NCI-H524 (cell line): ENCODE results near the gene MICAL3.
A peak's percentile ranks its signal among the peaks of the same experiment; 100 is the strongest.
"Not testable (repeated sequence)": the region's sequence is repeated elsewhere in the genome, so short reads cannot be mapped to it uniquely, and the experiment has no call there.

Experiments
- DNase-seq, 2 experiments: peaks; one replicate each; lab custom pipeline; 2025; lab: John Stamatoyannopoulos, UW

The MICAL3 gene

DNA sequence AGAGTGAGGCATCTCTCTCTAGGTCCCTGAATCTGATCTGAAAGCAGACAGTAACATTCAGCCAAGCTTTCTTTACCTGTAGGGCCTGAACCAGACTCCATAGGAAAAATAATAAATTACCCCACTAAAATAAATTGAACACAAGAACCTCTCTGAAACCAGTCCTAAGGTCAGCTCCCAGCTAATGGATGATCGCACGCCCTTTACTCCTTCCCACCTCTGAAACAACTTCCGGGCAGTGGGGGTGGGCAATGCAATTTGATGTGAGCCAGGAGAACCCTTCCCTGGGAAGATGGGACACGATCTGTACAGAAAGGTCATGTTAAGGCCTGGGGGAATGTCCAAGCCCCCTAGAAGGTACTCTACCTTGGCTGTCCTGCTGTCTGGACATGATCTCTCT is 71.2 kb downstream of the MICAL3 start:
- DNase-seq = no peak

DNA sequence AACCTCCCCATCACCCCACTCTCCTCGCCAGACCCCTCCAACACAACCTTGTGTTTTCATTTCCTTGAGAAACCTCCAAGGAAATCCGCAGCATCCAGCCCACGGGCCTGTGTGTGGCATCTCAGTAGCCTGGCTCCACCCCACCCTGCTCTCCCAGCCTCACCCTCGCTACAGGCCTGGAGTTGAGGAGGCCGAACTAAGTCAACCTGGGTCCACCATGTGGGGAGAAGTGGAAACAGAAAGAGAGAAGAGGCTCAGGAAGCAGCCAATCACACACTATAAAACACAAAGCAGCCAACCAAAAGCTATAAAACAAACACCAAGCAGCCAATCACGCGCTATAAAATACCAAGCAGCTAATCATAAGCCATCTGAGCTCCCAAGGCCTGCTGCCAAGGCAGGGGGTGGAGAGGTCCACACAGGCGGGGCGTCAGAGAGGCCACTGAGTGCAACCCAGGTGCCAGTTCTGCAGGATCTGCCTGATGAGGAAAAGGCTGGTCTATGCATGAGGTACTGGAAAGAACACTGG is 72.0 kb downstream of the MICAL3 start:
- DNase-seq = peak; percentile 33 to 85

DNA sequence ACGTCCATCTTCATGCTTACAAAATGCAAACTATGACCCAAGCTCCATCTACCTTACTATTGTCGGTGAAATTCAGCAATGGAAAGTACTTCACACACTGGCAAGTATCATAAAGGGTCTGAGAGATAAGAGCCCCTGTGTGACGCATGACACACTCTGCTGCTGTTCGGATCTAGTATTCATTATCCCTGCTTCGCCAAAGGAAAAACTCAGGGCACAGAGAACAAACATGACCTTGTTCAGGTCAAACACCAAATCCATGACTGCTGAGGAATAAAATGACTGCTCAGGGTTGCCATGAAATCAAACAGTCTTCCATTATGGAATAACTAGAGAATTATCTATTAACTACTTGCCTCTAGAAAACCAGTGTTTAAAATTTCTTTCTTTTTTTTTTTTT is 73.0 kb downstream of the MICAL3 start:
- DNase-seq = no peak

DNA sequence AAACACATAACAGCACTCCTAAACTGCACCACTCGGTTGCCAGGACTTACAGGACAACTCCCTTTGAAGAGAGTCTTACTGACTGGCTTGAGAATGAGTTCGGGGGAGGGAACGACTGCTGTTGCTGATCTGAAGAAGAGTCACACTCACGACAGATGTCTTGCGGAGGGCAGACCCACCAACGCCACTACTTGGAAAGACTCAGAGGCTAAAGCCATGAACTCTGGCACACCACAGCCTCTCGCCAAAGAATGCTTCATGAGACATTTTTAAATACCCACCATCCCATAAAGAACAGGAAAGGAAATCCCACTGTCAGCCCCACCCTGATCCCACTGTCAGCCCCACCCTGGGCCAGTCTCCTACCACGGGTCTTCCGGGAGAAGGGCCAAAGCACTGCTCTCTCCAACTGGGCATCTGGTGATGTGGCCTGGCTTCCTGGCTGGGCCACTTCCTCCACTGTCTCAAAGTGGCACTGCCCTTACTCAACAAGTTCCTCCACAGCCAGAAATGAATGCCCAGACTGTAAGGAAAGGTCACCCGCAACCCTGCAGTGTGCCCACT is 73.6 kb downstream of the MICAL3 start:
- DNase-seq = peak; percentile 36 to 76

DNA sequence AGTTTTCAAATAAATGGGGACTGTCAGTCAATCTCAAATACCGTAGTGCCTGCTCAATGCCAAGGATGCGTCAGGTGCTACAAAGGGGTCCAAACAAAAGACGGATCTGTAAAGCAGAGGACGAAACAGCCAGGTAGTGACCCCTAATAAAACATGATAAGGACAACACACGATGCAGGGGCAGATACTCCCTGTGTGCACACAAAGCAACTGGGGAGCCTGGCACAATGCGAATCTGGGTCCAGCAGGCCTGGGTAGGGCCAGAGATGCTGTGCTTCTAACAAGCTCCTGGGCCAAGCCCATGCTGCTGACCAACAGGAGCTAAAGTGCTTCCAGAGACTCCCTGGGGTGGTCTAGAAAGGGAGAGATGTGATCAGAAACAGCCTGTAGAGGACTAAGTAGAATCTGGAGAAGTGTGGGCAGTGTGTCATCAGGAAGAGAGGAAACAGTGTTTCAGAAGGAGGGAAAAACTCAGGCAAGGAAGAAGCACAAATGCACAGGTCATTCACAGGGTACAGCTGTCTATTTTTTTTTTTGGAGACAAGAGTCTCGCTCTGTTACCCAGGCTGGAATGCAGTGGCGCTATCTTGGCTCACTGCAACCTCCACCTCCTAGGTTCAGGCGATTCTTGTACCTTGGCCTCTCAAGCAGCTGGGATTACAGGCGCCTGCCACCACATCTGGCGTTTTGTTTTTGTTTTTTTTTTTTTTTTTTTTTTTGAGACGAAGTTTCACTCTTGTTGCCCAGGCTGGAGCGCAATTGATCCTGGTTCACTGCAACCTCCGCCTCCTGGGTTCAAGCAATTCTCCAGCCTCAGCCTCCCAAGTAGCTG is 74.5 kb downstream of the MICAL3 start:
- DNase-seq = no peak

DNA sequence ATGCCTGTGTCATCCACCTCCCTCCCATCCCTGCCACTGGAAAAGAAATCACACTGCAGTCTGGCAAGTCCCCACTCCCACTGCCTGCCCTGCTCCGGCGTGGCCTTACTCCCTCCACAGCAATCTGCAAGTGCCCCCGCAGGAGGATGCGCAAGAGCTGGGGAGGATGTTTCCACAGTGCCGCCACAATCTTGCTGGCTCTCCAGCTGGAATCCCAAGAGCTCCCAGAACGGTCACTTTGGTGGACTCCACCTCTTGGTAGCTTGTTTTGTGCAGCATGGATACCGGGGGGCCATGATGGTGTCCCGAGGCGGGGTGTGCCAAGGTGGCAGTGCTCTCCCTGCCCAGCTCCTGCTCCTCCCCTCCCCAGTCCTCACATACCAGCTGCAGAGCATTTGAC is 76.3 kb downstream of the MICAL3 start:
- no peak for DNase-seq

DNA sequence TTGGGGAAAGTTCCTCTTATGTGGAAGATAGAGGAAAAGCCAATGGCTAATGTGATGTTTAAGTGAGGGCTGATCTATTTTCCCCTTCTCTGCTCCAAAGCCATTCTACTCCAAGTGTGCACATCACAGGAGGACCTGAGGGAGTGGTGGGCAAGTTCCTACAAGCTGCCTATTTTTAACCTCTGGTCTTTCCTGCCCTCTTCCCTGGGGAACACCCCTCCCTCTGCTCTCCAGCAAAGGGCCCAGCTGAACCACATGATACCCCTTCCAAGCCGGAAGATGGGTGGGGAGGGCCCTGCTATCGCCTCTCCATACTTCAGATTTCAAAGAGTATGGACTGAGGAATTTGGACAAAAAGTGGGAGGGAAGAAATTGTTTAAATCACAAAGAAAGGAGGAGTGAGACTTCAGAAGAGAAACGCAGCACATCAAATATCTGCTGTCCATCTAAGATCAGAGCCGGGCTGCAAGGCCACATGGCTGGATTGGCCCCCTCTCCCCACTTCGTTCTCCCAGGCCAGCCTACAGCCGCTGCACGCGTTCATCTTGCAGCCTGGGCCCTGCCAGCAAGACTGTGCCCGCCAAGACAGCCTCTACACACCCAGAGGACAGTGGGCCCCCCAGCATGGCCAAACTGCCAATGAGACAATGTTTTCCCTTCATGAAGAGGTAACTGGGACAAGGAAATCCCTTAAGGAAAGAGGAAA is 77.5 kb downstream of the MICAL3 start:
- peak in 1 of 2 experiments; percentile 33 for DNase-seq

DNA sequence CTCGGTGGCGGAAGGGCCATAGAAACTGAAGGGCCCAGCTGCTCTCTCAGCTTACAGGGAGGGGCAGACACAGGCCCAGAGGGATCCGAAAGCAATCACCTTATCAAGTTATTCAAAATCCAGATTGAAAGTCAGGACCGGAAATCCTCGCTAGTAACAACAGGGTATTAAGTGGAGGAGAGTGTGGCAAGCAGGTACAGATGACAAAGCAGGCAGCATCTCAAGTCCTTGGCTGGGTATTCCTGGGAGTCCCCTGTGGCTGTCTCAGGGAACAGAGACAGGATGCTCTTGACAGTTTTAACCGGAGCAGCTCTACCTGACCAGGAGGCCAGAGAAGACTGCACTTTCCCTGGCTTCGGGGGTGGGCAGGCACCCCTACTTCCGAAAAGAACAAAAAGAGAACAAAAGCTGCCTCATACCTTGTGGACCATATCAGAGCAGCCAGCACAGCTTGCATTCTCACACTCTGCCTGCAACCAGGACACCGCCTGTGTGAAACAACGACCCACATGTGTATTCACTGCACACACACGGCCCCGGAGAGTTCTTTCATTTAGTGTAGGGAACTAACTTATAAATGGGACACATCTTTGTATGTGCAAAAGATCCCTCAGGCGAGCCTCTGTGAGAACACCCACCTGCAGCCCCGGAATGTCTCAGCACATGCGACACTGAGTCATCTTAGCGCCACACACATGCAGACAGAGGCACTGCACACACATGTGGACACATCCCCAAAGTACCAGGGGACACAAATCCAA is 78.3 kb downstream of the MICAL3 start:
- DNase-seq = peak; percentile 59 to 86

DNA sequence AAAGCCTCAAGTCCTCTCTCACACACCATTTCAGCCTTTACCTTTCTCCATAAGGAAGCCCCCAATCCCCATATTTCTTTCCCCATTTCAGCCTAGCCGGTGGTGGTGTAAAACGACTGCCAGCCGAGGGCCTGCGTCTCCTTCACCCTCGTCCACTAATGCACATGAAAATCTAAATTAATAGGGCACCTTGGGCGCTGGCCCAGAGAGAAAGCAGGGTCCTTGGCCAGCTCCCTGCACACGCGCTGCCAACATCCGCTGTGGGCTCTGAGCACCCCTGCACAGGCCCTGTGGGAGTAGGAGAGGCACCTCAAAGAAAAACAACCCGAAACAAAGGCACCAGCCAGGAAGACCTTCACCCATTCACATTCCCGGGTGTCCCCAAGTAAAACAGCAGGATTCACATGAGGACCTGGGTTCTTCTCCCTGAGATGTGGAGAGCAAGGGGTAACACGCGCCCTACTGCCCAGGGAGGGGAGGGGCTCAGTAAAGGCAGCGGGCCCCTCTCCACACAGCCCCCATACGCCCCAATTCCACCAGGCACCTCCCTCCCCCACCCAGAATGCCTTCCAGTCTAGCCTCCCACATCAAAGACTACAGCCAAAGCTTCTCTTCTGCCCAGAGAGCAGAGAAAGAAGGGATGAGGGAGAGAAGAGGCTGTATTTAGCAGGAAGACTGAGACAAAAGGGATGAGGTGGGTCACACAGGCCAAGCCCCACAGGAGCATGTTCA is 79.0 kb downstream of the MICAL3 start:
- DNase-seq = no peak

DNA sequence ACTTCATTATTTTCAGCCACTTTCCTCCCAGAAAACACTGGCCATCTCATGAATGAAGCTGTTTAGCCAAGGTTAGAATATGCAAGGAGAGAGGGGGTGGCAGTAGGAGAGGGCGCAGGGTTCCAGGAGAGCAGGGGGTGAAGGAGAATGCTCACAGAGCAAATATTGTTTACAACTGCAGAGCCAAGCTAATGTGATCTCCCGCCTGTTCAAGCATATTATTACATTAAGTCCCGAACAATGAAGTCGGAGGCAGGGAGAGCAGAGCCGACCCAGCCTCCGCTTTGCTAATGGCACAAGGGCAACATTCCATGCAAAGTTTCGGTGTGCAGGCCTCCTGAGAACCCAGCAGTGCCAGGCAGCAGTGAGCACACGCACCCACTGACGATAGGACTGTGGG is 80.1 kb downstream of the MICAL3 start:
- DNase-seq = no peak

DNA sequence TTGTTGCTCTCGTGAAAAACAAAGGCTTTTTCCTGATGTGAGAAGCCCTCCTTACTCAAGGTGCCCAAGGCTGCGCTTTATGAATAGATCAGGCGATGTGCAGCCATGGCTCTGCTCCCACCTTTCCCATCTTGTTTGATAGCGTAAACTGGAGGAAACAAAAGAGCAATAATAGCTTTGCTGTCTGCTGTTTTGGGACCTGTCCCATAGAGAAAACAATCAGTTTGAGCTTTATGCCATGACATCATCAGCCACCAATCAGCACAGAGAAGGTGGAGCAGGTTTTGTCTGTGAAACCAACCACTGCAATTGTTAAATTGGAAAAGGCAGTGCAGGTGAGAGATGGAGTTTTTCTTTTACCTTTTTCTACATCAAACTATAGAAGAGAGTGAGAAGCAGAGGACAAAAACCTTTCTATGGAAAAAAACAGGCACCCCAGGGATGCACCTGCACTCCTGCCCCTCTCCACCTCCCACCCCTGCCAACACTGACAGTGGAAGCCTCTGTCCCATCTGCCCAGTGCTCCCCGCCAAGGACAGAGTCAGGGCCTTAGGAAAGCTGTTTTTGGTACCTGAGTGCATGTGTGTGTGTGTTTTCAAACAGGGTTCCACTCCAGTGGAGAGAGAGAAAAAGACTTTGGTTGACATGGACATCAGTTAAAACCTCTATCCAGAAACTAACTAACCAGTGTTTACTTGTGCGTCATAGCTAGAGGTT is 80.7 kb downstream of the MICAL3 start:
- DNase-seq = no peak

DNA sequence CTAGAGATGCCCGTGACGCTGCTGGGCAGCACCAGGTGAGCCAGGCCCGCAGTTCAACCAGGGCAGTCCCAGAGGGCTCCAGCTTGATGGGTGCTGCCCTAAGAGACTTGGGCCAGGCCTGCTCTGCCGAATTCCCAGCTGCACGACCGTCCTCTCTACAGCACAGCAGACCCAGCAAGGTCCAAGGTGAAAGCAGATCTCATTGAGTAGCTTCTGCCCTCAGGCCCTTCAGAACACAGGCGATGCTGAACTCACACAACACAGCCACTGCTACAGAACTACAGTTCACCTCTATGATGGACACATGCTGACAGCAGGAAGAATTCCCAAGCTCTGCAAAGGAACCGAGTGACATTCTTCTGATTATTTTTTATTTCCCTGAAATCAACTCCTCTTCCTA is 81.6 kb downstream of the MICAL3 start:
- DNase-seq = no peak

DNA sequence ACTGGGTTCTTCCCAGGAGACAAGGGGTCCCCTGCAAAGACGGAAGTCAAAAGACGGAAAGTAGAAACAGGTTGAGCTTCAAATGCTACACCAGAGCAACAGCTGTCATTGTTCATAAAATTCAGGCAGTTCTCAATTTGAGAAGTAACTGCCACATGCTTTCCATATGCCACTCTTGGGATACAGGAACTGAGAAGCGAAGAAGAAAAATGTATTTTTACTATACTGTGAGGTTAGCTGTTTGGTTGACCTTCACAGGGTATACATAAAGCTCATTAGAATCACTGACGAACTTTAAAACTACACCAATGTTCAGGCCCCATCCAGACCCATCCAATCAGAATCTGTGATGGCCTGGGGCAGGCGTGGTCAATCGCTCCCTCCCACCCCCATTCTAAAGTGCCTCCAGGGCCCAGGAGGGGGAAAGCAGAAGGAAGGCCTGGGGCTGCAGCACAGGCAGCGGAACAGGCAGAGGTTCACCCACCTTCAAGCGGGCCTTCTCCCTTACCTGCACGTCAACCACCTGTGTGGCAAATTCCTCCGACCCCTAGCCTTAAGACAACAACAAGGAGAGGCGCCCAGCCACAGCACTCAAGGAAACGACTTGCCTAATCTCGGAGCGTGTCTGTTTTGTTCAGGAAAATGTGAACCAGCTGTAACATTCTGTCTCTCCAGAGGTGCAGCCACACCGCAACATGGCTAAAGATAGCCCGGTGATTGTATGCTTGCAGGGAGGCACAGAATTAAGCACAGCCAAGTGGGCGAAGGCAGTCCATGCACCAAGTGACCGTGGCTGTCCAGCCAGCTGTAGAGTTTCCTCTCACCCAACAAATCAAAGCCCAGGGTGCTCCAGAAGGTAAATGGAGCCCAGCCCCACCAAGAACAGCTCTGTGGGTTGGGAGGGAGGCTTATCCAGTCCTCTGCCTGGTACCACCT is 82.6 kb downstream of the MICAL3 start:
- DNase-seq = peak; percentile 68 to 86

DNA sequence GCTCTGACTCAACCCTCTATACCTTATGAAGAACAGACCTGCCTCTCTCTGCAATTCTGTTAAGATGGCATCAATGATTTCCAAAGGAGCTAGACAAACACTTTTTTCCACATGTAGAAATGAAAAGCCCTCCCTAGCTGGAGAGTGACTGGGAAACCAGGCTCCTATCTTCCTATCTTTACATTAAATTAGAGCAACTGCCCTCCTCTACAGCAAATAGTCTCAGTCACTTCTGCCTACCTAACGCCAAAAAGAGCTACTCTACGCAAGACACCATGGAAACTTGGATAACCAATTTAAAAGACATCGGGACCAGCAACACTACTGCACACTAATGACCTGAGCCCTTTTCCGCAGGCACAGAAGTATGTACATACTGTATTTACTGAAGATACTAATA is 84.8 kb downstream of the MICAL3 start:
- DNase-seq = no peak

DNA sequence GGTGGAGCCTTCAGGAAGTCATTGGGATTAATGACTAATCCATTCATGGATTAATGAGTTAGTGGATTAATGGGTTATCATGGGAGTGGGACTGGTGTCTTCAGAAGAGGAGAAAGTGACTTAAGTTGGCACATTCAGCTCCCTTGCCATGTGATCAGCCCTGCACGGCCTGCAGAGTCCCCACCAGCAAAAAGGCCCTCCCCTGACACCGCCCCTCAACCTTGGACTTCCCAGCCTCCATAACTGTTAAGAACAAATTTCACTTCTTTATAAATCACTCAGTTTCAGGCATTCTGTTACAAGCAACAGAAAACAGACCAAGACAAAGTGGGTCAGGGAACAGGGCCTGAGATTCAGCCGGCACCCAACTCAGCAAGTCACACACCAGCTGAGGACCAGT is 85.3 kb downstream of the MICAL3 start:
- no peak for DNase-seq

DNA sequence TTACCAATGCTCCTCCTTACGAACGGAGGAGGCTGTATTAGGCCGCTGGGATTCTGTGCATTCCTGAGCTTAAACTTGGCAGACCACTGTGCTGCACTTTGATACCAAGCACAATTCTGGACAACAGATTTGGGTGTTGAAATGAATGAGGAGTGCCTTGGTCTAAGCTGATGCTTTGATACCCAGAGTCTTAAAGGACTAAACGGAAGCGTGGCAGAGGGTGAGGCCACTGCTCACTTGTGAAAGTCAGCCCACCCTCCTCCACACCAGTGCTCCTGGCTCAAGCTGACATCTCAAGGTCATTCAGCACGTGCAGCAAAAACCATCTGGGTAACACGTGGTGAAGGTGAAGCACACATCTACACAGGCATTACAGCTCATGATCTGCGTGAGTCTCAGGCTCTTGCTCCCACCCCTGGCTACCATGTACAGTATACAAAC is 85.9 kb downstream of the MICAL3 start:
- no peak for DNase-seq

DNA sequence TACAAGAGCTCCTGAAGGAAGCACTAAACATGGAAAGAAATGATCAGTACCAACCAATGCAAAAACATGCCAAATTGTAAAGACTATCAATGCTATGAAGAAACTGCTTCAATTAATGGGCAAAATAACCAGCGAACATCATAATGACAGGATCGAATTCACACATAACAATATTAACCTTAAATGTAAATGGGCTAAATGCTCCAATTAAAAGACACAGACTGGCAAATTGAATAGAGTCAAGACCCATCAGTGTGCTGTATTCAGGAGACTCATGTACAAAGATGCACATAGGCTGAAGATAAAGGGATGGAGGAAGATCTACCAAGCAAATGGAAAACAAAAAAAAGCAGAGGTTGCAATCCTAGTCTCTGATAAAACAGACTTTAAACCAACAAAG is 91.9 kb downstream of the MICAL3 start:
- not testable (repeated sequence) for DNase-seq

DNA sequence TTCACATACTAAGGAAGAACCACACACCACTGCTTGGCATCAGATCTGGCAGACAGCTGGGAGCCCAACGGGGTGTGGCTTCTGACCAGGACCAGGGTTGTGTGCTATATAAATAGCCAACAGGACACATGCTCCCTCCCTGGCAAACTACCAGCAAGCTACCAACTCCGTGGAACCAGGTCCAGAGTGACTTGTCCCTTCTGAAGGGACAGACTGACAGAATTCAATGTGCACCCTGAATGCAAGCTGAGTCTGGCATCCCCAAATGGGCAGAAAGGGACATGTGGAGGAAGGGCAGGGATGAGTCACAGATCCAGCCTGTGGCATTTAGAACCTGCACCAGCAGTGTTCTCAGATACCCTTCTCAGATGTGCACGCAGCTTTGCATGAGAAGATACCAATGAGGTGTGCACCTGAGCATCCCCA is 92.9 kb downstream of the MICAL3 start:
- DNase-seq = no peak

DNA sequence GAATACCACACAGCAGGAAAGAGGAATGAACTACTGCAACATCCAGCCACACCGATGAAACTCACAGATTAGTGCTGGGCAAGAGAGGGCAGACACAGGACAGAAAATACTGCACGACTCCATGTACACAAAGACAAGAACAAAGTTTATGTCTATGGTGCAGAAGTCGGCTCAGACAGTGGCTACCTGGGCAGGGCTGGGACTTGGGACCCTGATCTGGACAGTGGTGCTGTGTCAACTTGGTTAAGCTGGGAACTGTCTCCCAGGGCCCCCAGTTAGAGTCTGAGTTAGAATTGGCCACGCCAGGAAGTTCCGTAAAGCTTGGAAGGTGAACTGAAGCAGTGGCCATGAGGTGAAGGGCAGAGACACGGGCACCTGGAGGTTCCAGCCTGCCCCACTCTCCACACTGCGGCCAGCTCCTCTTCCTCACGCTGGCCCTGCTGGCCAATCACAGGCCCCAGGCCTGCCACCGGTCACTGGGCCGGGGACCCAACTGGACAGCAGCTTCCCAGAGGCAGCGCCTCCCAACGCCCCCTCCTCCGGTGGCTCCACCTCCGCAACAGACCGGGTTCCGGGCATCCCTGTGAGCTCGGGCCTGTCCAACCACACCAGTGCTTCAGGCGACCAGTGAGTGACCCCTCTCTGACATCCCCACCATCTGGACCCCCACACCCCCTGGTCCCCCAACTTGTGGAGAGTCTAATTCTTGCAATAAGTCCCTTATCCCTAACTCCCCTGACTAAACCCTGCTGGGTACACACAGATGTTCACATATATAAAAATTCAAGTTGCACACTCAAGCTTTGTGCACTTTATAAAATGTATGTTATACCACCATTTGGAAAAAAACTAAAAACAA is 93.7 kb downstream of the MICAL3 start:
- no peak for DNase-seq
